HG03139 (cell line): ENCODE results near the gene FMNL1.
A peak's percentile ranks its signal among the peaks of the same experiment; 100 is the strongest.
"Not testable (repeated sequence)": the region's sequence is repeated elsewhere in the genome, so short reads cannot be mapped to it uniquely, and the experiment has no call there.

Experiments
- ATAC-seq: cut with Tn5 transposase; IDR thresholded peaks from one replicate; pipeline ENCODE4 v1.9.1; 2021; ENCODE audit not compliant: unreplicated experiment

Gene FMNL1, protein sequence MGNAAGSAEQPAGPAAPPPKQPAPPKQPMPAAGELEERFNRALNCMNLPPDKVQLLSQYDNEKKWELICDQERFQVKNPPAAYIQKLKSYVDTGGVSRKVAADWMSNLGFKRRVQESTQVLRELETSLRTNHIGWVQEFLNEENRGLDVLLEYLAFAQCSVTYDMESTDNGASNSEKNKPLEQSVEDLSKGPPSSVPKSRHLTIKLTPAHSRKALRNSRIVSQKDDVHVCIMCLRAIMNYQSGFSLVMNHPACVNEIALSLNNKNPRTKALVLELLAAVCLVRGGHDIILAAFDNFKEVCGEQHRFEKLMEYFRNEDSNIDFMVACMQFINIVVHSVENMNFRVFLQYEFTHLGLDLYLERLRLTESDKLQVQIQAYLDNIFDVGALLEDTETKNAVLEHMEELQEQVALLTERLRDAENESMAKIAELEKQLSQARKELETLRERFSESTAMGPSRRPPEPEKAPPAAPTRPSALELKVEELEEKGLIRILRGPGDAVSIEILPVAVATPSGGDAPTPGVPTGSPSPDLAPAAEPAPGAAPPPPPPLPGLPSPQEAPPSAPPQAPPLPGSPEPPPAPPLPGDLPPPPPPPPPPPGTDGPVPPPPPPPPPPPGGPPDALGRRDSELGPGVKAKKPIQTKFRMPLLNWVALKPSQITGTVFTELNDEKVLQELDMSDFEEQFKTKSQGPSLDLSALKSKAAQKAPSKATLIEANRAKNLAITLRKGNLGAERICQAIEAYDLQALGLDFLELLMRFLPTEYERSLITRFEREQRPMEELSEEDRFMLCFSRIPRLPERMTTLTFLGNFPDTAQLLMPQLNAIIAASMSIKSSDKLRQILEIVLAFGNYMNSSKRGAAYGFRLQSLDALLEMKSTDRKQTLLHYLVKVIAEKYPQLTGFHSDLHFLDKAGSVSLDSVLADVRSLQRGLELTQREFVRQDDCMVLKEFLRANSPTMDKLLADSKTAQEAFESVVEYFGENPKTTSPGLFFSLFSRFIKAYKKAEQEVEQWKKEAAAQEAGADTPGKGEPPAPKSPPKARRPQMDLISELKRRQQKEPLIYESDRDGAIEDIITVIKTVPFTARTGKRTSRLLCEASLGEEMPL

DNA sequence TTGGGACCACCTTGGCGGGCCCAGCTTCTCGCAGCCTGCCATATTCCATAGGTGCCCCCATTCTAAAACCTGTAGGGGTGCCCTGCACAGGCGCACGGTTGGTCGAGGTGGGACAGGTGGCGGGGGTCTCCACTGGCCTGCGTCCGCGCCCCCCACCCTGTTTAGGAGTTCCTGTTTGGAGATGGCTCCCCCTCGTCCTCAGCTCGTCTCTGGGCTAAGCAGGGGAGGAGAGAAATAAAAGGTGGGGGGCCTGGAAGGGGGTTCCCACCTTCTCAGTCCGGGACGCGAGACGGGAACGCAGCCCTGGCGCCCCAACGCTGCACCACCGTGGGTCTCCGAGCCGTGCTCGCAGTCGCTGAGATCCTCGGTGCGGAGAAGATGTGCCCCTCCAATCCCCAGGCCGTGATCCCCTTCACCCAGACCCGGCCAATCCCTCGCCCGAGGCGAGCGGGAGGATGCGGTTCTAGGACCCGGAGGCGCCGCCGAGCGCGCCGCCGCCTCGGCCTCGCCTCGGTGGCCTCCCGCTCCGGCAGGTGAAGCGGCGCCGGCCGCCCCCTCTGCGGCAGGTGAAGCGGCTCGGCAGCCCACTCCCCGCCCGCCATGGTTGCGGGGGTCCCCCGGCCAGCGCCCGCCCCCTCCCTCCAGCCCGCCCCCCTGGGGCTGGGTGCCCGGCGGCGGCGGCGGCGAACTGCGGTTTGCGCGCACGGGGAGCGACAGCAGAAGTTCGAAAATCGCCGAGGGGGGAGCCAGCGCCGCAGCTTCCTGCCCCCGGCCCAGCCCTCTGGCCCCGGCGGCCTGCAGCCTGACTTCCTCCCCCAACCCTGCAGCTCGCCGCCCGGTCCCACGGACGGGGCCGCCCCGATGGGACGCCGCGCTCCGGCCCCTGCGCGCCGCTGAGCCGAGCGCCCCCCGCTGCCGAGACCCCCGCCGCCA lies at the start of gene FMNL1:
FMNL1 (plus strand) TSS at position 805 of the 933 bp plus-strand sequence. CDS start 240 bp downstream, outside the sequence.
- ATAC-seq = no peak

DNA sequence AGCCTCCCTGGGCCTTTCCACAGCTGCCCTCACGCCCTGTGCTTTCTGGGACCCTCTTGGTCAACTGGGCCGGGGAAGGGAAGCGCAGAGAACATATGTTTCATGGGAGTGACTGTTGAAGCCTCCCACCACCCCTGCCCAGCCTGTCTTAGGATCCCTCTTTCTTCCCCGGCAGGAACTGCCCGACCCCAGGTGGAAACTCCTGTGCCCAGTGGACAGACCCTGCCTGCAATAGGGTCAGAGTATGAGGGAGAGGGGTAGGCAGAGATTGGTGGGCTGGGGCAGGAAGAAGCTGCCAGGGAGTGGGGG lies 49.5 kb upstream of the FMNL1 start:
- no peak for ATAC-seq

DNA sequence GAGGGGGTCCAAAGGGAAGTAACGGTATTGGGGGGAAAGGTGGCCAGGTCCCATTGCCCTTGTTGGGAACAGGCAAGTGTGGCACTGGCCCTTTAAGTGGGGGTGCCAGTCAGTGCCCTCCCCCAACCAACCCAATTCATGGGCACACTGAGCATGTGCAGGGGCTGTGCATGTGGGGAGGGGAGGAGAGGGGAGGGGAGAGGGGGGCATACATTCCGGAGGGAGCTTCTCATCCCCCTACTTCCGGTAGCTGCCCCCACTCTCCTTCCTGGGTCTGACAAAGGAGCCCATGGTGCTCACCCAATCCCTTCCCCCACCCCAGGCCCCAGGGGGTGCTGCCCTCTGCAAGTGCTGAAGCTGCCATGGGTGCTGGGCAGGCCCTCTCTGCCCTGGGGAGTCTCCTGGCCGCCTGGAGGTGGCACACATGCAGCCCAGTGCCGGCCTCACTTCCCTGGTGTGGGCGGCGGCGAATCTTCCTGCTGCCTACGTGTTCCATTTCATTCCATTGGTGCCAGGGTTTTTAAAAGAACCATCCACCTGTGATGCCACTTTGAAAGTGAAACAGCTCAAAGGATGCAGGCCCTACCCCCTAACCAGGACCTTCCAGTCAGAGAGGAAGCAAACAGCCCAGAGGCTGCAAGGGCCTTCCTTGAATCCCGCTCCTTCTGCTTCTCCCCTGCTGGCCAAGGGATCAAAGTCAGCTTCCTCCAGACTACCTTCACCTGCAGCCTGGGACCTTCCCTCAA lies 49.0 kb upstream of the FMNL1 start:
- ATAC-seq = no peak

DNA sequence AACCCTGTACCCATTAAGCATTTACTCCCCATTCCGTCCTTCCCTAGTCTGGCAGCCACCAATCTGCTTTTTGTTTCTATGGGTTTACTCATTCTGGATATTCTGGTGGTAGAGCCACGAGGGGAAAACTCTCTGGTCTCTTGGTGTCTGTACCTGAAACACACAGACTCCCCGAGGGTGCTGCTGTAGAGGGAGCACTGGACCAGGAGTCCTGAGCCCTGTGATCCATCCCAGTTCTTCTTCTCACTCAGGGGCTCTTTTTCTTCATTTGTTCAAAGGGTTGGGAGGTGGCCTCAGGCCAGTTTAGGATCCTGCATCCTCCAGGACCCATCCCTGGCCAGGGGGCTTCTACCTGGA lies 45.9 kb upstream of the FMNL1 start:
- ATAC-seq = no peak

DNA sequence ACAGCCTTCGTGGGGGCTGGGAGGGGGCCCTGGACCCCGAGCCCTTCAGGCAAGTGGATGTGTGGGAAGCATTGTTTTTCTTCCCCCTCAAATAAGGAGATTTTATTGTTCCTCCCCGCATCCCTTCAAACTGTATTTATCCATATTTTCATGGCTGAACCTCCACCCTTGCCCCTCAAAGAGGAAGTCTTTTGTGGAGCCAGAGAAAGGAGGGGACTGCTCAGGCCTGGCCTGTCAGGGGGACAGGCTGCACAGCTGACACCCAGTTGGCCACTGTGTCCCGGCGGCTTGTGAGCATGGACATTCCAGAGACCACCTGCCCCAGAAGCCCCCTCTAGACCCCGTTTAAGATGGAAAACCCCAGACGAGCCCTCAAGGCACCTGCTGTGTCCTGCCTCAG lies 44.1 kb upstream of the FMNL1 start:
- ATAC-seq = no peak

DNA sequence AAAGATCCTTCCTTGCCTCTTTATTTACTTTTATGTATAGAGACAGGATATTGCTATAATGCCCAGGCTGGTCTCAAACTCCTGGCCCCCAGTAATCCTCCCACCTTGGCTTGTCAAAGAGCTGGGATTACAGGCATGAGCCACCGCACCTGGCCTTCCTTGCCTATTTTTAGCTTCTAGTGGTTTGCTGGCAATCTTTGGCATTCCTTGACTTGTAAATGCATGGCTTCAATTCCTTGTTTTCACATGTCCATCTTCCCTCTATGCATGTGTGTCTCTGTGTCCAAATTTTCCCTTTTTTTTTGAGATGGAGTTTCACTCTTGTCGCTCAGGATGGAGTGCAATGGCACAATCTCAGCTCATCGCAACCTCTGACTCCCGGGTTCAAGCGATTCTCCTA lies 37.5 kb upstream of the FMNL1 start:
- no peak for ATAC-seq

DNA sequence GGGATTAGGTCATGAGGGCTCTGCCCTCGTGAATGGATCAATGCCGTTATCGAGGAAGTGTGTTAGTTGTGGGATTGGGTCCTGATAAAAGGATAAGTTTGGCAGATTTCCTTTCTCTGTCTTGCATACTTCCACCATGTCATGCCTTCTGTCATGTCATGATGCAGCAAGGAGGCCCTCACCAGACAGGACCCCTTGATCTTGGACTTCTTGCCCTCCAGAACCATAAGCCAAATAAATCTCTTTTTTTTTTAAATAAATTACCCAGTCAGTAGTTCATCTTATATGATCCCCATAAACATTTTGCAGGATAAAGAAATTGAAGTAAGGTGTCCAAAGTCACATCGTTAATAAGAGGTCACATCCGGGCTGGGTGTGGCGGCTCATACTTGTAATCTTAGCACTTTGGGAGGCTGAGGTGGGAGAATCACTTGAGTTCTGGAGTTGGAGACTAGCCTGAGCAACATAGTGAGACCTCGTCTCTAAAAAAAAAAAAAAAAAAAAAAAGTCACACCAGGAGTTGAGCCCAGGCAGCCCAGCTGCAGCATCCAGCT lies 34.8 kb upstream of the FMNL1 start:
- ATAC-seq = no peak

DNA sequence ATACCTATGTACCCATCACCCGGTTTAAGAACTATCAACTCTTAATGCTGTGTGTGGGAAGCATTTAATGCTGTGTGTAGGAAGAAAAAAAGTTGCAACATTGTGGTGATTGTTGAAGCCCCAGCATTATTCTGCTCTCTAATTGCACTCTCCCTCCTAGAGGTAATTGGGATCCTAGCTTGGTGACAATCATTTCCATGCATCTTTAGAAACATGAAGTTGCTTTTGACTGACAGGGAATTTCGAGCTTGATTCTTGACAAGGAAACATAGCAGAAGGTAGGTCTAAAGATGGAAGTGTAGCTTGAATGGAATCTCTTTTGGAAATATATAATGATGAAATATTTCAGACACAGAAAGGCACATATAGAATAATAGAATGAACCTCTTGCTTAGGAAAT lies 32.7 kb upstream of the FMNL1 start:
- ATAC-seq = no peak

DNA sequence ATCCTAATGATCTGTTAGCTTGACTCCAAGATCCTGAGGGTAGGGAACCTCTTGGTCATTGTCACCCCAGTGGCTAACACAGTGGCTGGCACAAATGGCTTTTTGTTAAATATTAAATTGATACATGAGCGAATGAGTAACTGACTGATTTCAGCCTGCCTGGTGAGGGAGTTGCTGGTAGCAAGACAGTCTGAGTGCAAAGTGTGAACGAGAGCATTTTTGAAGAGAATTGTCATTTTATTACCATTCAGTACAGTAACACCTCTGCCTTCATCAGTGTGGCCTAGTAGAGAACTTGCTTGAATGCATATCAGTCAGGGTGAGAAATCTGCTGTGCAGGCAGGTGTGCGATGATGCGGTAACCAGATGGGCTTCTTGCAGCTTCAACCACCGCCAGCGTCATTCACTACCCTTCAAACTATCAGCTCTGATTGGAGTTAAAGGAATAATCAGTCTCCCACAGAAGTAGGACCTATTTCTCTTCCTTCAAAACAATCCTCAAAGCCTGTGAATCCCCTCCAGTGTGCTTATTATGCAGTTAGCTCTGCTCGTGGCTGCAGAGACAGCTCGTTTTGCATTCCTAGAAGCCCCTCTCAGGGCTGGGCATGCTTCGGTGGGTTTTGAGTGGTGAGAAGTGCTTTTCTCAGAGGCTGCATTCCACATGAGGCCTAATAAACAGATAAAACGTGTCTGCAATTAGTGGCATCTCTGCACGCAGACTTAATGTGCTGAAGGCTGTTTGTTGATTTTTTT lies 31.0 kb upstream of the FMNL1 start:
- ATAC-seq = no peak

DNA sequence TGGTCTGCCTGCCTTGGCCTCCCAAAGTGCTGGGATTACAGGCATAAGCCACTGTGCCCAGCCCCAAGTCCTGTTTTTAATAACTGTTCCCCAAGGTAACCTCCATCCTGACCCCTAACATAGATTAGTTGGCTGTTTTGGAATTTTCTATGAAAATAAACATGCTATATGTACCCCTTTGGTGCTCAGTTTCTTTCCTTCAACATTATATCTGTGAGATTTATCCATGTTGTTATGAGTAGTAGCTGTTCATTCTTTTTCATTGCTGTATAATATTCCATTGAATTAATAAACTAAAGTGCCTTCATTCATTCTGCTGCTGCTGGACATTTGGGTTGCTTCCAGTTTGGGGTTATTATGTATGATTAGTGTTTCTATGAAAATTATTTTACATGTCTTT lies 26.3 kb upstream of the FMNL1 start:
- no peak for ATAC-seq

DNA sequence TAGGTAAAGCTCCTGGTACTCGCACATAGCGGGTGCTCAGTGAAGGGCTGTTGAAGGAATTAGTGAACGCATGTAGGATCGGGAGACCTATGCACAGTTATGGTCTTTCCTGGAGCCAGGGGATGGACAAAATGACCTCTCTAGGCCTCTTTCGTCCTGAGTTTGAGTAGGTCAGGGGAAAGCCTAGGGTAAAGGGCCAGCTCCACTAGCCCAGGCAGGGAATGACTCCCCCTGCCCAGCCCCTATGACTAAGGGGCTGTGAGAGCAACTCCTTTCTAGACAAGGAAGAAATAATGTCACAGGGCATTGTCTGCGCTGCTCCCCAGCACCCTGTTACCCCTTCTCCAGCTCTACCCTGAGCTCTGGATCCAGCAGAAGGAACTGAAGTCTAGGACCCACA lies 24.6 kb upstream of the FMNL1 start:
- ATAC-seq = no peak

DNA sequence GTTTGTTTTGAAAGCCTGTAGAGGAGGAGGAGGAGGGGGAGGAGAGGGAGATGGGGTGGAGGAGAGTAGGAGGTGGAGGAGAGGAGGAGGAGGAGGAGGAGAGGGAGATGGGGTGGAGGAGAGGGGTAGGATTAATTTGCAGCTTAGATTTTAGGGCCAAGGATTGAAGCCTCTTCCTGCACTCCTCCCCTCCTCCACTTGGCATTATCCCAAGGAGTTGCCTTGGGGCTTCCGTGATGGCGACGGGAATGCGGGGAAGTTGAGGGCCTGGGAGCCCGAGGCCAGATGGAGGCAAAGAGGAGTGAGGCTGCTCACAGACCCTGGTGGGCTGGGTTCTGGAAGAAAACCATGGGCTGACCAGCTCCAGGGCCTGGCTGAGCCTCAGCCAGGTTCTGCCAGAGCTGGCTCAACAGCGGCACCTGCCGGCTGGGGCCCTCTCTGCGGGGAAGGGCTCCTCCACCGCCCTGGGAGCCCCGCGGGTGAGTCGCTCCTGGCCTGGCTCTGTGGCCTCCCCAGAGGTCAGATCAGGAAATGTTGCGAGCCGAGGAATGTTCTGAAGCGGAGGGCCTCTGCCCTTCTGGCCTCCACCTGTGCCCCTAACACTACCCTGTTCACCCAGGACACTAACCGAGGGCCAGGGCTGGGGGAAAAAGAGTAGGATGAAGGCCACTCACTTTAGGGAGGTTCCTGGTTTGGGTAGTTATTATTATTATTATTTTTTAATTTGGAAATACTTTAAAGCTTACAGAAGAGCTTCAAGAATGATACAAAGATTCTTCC lies 23.9 kb upstream of the FMNL1 start:
- ATAC-seq = peak; percentile 75

DNA sequence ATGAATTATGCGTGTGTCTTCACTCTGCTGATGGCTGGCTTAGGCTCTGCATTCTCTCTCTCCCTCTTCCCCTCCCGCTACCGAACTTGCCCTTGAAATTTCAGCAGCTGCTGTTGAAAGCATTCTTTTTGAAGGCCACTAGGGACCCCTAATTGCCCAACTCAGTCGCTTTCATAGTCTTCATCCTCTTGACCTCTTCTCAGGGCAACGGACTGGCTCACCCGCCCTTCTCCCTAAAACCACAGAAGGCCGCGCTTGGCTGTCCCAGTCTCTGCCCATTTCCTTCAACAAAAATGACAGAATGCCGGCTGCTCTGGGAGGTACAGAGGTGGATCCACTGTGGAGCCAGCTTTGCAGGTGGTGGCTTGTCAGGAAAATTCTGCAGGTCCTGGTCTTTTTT lies 21.0 kb upstream of the FMNL1 start:
- ATAC-seq = no peak

DNA sequence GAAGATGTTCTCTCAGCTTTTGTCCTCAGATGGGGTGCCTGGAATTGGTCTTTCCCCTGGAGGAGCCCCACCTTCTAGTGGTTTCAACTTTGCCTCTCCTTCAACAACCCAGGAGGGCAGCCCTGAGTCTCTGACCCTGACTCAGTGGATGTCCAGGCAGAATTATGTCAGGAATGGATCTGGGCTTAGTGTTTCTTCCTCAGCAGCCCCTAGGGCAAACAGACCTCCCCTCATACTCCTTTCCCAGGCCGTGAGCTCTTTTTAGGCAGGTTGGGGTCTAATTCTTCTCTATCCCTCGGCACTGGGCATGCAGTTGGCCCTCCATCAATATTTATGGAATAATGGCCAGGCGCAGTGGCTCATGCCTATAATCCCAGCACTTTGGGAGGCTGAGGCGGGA lies 20.2 kb upstream of the FMNL1 start:
- ATAC-seq = no peak

DNA sequence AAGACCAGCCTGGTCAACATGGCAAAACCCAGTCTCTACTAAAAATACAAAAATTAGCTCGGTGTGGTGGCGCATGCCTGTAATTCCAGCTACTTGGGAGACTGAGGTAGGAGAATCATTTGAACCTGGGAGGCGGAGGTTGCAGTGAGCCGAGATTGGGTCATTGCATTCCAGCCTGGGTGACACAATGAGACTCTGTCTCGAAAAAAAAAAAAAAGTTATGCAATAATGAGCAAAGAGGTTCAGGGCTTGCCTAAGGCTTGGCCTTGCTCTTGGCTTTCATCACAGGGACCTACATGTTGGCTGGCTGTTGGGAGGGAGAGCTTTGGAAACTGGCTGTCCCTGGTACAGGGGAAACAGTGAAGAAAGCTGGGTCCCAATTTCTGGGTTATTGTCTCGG lies 19.8 kb upstream of the FMNL1 start:
- ATAC-seq = not testable (repeated sequence)

DNA sequence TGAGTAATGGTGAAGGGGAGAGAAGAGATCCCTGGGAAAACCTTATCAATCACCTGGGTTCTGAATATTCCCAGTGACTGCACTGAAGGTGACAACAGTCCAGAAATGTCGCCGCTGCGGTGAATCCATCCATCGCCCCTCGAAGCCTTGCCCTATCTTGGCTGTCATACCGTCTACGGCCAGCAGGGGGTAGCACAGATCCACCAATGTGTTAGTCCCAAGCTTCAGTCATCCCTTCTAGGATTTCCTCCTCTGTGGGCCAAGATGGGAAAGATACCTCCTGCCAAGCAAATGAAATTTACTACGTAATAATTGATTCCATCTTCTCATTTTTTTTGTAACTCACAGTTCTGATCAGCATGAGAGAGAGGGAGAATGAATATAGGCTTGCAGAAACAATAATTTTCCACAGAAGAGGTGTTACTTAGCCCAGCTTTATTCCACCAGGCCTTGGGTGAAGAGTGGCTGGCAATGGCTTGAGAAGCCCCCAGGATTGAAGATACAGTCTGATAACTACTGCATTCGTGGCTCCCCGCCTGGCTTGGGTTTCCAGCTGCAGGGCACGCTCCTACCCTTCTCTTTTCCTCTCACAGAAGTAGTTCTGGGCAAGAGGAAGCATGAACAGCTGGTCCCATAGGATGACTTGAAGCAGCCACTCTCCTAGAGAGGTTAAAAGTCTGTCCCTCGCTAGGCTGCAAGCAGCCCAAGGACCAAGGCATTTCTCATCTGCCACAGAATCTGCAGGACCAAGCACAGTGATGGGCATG lies 2.6 kb upstream of the FMNL1 start:
- no peak for ATAC-seq

DNA sequence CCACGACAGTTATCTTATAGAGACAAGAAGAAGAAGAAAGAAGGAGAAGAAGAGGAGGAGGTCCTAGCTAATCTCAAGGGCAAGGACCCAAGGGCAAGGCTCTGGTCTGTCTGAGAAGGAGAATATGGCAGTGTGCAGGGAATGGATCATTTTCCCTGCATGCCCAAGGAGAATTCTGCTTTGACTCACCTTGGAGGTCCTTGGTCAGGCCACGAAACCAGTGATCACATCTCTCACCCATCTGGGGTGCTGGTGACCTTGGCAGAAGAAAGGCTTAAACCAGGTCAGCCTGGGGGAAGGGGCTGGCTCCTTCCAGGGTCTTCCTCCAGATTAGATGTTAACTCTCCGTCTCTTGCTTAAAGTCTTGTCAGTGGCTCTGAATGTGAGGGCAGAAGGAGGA lies 1.6 kb upstream of the FMNL1 start:
- ATAC-seq = no peak

DNA sequence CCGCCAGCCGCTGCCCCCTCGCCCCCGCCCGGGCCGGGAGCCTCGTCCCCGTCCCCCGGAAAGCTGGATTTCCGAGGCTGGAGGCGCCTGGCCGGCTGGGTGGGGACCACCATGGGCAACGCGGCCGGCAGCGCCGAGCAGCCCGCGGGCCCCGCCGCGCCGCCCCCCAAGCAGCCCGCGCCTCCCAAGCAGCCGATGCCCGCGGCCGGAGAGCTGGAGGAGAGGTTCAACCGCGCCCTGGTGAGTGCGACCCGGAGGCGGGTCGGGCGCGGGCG lies 266 bp downstream of the FMNL1 start:
- ATAC-seq = no peak
